GM23338 (cell line): Measurements from ENCODE around the gene CX3CL1. TPM values are rescaled to one million over a fixed set of nuclear protein-coding genes. Genes with fewer than 3 reads are reported as not detected.
A peak's percentile ranks its signal among the peaks of the same experiment; 100 is the strongest.

Experiments used
- ATAC-seq: fragments of 200-7000 bp; cut with Tn5 transposase; 3 replicates; pipeline ENCODE4 v1.9.1; 2020
- DNase-seq: peaks from one replicate; pipeline ENCODE4 v3.0.0-alpha.2; 2015; ENCODE audit warnings: low spot score
- H2AFZ ChIP-seq: fragments of 200-600 bp; sonication (generic); 2 replicates; pipeline ENCODE4 v1.8.0; 2016; ENCODE audit warnings: antibody characterized with exemption, mild to moderate bottlenecking, moderate library complexity
- H3F3A ChIP-seq: fragments of 200-600 bp; sonication (generic); replicated peaks from 2 replicates; pipeline ENCODE4 v1.8.0; 2017; ENCODE audit warnings: antibody characterized with exemption, mixed run types, low read depth
- H3K27ac ChIP-seq: fragments of 200-600 bp; sonication (generic); 2 replicates; pipeline ENCODE4 v1.6.1; 2016; ENCODE audit warnings: low read depth
- H3K27me3 ChIP-seq: fragments of 200-600 bp; sonication (generic); 2 replicates; pipeline ENCODE4 v1.8.0; 2016; ENCODE audit warnings: mild to moderate bottlenecking, mixed run types, moderate library complexity; ENCODE audit not compliant: insufficient read depth
- H3K36me3 ChIP-seq: fragments of 200-600 bp; sonication (generic); 2 replicates; pipeline ENCODE4 v1.8.0; 2016; ENCODE audit warnings: mild to moderate bottlenecking; ENCODE audit not compliant: insufficient read depth
- H3K4me1 ChIP-seq: fragments of 200-600 bp; sonication (generic); 2 replicates; pipeline ENCODE4 v1.8.0; 2016; ENCODE audit warnings: mild to moderate bottlenecking, moderate library complexity; ENCODE audit not compliant: insufficient read depth
- H3K4me2 ChIP-seq: fragments of 200-600 bp; sonication (generic); 2 replicates; pipeline ENCODE4 v1.7.1; 2017; ENCODE audit warnings: mixed run types
- H3K4me3 ChIP-seq: fragments of 200-600 bp; sonication (generic); 2 replicates; pipeline ENCODE4 v1.6.1; 2016; ENCODE audit warnings: mixed run types
- H3K79me2 ChIP-seq: fragments of 200-600 bp; sonication (generic); replicated peaks from 2 replicates; pipeline ENCODE4 v1.8.0; 2017; ENCODE audit warnings: mild to moderate bottlenecking; ENCODE audit not compliant: insufficient read depth
- H3K9me2 ChIP-seq: fragments of 200-600 bp; sonication (generic); 2 replicates; pipeline ENCODE4 v1.8.0; 2017; ENCODE audit not compliant: insufficient read depth
- H4K20me1 ChIP-seq: fragments of 200-600 bp; sonication (generic); replicated peaks from 2 replicates; pipeline ENCODE4 v1.8.0; 2017; ENCODE audit warnings: mild to moderate bottlenecking; ENCODE audit not compliant: insufficient read depth
- H3K27ac Mint-ChIP-seq: 2 replicates; pipeline ENCODE4 v1.8.0; 2020; ENCODE audit warnings: inconsistent platforms, mild to moderate bottlenecking, moderate library complexity, mixed read lengths
- H3K27me3 Mint-ChIP-seq: 3 replicates; pipeline ENCODE4 v1.8.0; 2022; ENCODE audit warnings: low read depth, mild to moderate bottlenecking, moderate library complexity, mixed read lengths, inconsistent platforms; ENCODE audit not compliant: insufficient read depth, poor library complexity
- H3K36me3 Mint-ChIP-seq: 3 replicates; pipeline ENCODE4 v1.8.0; 2021; ENCODE audit warnings: low read depth, mild to moderate bottlenecking, inconsistent platforms, moderate library complexity, mixed read lengths
- H3K4me1 Mint-ChIP-seq: 3 replicates; pipeline ENCODE4 v1.8.0; 2020; ENCODE audit warnings: mild to moderate bottlenecking, inconsistent platforms, mixed read lengths
- H3K4me3 Mint-ChIP-seq: 3 replicates; pipeline ENCODE4 v1.8.0; 2021; ENCODE audit warnings: moderate library complexity, mild to moderate bottlenecking, inconsistent platforms, mixed read lengths
- H3K9me3 Mint-ChIP-seq: 3 replicates; pipeline ENCODE4 v1.8.0; 2020; ENCODE audit warnings: moderate library complexity, mild to moderate bottlenecking, inconsistent platforms, mixed read lengths
- CTCF ChIP-seq, 2 experiments: fragments of 200-600 bp in 1 of 2; sonication (generic) in 1 of 2; conservative IDR thresholded peaks; 2 replicates each; pipeline versions ENCODE4 v1.5.1 to v1.6.1; 2016 to 2017; ENCODE audit warnings: antibody characterized with exemption in 2 of 2, low read depth in 2 of 2, mild to moderate bottlenecking in 2 of 2, moderate library complexity in 1 of 2
- EZH2 ChIP-seq: fragments of 200-600 bp; sonication (generic); IDR thresholded peaks from one replicate; pipeline ENCODE4 v1.8.0; 2017; ENCODE audit warnings: antibody characterized with exemption, mild to moderate bottlenecking, low read depth; ENCODE audit not compliant: unreplicated experiment
- EZH2phosphoT487 ChIP-seq: fragments of 200-600 bp; sonication (generic); IDR thresholded peaks from one replicate; pipeline ENCODE4 v1.8.1; 2018; ENCODE audit warnings: antibody characterized with exemption; ENCODE audit not compliant: unreplicated experiment
- NANOG ChIP-seq: IDR thresholded peaks from 2 replicates; pipeline ENCODE4 v1.6.1; 2016; ENCODE audit warnings: antibody characterized with exemption, borderline replicate concordance
- REST ChIP-seq: IDR thresholded peaks from one replicate; pipeline ENCODE4 v1.6.1; 2018; ENCODE audit warnings: antibody characterized with exemption; ENCODE audit not compliant: unreplicated experiment
- polyA plus RNA-seq: library from polyadenylated mRNA; unstranded; fragments of >200 nt; fragmentation: Nextera tagmentation; extraction: Ambion mirVana; gene quantifications from 2 replicates; pipeline ENCODE4 v1.2.1, GENCODE V29; 2016
- total RNA-seq: library from RNA; depleted of rRNA; stranded (reverse); fragments of >200 nt; shearing (Covaris generic); gene quantifications from 2 replicates; pipeline ENCODE4 v1.2.3, GENCODE V29; 2014
- TF ChIP-seq, protein P1 (sequence below): fragments of 250-450 bp; sonication (Bioruptor Pico); IDR thresholded peaks from 2 replicates; pipeline ENCODE4 v1.5.0; 2020; ENCODE audit warnings: mild to moderate bottlenecking, moderate library complexity

The CX3CL1 gene
- total and polyA plus RNA-seq, 2 experiments from 2014 or later, result 0.24 to 2.8 TPM

DNA sequence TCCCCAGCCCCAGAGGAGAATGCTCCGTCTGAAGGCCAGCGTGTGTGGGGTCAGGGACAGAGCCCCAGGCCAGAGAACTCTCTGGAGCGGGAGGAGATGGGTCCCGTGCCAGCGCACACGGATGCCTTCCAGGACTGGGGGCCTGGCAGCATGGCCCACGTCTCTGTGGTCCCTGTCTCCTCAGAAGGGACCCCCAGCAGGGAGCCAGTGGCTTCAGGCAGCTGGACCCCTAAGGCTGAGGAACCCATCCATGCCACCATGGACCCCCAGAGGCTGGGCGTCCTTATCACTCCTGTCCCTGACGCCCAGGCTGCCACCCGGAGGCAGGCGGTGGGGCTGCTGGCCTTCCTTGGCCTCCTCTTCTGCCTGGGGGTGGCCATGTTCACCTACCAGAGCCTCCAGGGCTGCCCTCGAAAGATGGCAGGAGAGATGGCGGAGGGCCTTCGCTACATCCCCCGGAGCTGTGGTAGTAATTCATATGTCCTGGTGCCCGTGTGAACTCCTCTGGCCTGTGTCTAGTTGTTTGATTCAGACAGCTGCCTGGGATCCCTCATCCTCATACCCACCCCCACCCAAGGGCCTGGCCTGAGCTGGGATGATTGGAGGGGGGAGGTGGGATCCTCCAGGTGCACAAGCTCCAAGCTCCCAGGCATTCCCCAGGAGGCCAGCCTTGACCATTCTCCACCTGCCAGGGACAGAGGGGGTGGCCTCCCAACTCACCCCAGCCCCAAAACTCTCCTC lies 10.4 kb downstream of the CX3CL1 start:
- H4K20me1 ChIP-seq, result no peaks in the 10 kb centered on the region
- peak; percentile 29; the same call in 2 of the 3 replicates for ATAC-seq
- H3F3A ChIP-seq, result no peaks in the 10 kb centered on the region
- no peaks in the 10 kb centered on the region for H3K79me2 ChIP-seq
- no peak overlapping the region for H3K27ac ChIP-seq
- Mint-ChIP-seq H3K4me1 (peaks cover 8% of the 10 kb centered on the region), H3K36me3 (no peaks in the 10 kb centered on the region), H3K4me3 (no peak overlapping the region), H3K9me3 (no peaks in the 10 kb centered on the region; the same call in 2 of the 3 replicates), H3K27ac (no peak overlapping the region), H3K27me3 (peaks cover 10% of the 10 kb centered on the region)
- H3K27me3 ChIP-seq, result no peaks in the 10 kb centered on the region
- TF ChIP-seq EZH2, result no peak
- peak in 1 of 2 experiments; percentile 51; a peak in 2 of 4 replicates for TF ChIP-seq CTCF (conservative IDR thresholded peaks at IDR 0.05; ENCODE audit: low read depth in 2 of 2)
- no peak for TF ChIP-seq REST
- TF ChIP-seq, protein P1, sequence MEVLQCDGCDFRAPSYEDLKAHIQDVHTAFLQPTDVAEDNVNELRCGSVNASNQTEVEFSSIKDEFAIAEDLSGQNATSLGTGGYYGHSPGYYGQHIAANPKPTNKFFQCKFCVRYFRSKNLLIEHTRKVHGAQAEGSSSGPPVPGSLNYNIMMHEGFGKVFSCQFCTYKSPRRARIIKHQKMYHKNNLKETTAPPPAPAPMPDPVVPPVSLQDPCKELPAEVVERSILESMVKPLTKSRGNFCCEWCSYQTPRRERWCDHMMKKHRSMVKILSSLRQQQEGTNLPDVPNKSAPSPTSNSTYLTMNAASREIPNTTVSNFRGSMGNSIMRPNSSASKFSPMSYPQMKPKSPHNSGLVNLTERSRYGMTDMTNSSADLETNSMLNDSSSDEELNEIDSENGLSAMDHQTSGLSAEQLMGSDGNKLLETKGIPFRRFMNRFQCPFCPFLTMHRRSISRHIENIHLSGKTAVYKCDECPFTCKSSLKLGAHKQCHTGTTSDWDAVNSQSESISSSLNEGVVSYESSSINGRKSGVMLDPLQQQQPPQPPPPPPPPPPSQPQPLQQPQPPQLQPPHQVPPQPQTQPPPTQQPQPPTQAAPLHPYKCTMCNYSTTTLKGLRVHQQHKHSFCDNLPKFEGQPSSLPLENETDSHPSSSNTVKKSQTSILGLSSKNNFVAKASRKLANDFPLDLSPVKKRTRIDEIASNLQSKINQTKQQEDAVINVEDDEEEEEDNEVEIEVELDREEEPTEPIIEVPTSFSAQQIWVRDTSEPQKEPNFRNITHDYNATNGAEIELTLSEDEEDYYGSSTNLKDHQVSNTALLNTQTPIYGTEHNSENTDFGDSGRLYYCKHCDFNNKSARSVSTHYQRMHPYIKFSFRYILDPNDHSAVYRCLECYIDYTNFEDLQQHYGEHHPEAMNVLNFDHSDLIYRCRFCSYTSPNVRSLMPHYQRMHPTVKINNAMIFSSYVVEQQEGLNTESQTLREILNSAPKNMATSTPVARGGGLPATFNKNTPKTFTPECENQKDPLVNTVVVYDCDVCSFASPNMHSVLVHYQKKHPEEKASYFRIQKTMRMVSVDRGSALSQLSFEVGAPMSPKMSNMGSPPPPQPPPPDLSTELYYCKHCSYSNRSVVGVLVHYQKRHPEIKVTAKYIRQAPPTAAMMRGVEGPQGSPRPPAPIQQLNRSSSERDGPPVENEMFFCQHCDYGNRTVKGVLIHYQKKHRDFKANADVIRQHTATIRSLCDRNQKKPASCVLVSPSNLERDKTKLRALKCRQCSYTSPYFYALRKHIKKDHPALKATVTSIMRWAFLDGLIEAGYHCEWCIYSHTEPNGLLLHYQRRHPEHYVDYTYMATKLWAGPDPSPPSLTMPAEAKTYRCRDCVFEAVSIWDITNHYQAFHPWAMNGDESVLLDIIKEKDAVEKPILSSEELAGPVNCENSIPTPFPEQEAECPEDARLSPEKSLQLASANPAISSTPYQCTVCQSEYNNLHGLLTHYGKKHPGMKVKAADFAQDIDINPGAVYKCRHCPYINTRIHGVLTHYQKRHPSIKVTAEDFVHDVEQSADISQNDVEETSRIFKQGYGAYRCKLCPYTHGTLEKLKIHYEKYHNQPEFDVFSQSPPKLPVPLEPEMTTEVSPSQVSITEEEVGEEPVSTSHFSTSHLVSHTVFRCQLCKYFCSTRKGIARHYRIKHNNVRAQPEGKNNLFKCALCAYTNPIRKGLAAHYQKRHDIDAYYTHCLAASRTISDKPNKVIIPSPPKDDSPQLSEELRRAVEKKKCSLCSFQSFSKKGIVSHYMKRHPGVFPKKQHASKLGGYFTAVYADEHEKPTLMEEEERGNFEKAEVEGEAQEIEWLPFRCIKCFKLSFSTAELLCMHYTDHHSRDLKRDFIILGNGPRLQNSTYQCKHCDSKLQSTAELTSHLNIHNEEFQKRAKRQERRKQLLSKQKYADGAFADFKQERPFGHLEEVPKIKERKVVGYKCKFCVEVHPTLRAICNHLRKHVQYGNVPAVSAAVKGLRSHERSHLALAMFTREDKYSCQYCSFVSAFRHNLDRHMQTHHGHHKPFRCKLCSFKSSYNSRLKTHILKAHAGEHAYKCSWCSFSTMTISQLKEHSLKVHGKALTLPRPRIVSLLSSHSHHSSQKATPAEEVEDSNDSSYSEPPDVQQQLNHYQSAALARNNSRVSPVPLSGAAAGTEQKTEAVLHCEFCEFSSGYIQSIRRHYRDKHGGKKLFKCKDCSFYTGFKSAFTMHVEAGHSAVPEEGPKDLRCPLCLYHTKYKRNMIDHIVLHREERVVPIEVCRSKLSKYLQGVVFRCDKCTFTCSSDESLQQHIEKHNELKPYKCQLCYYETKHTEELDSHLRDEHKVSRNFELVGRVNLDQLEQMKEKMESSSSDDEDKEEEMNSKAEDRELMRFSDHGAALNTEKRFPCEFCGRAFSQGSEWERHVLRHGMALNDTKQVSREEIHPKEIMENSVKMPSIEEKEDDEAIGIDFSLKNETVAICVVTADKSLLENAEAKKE (CRISPR knock-in tag), result no peak
- TF ChIP-seq NANOG, result no peak
- TF ChIP-seq EZH2phosphoT487, result no peak
- H3K4me1 ChIP-seq, result no peaks in the 10 kb centered on the region
- H3K36me3 ChIP-seq, result no peaks in the 10 kb centered on the region
- no peak overlapping the region for H2AFZ ChIP-seq
- no peaks in the 10 kb centered on the region for H3K9me2 ChIP-seq
- no peak for DNase-seq
- no peak overlapping the region for H3K4me3 ChIP-seq
- H3K4me2 ChIP-seq, result no peak overlapping the region
